HepG2 (cell line): ENCODE results near the gene PTGR3. TPM values are rescaled to one million over a fixed set of nuclear protein-coding genes. Genes with fewer than 3 reads are reported as not detected.

Experiments used
- ATF1 ChIP-seq: IDR thresholded peaks from 2 replicates; pipeline ENCODE4 v1.6.1; 2016; ENCODE audit warnings: mild to moderate bottlenecking, control low read depth
- CERS6 ChIP-seq: sonication (generic); formaldehyde crosslinking; IDR thresholded peaks from 2 replicates; pipeline ENCODE4 v1.5.0; 2020; ENCODE audit warnings: missing genetic modification reagents
- GABPB1 ChIP-seq: IDR thresholded peaks from 2 replicates; pipeline ENCODE4 v1.6.1; 2016; ENCODE audit warnings: mild to moderate bottlenecking, missing genetic modification reagents, moderate library complexity, missing compliant biosample characterization
- IKZF5 ChIP-seq: IDR thresholded peaks from 2 replicates; pipeline ENCODE4 v1.6.1; 2018; ENCODE audit warnings: missing genetic modification reagents, mild to moderate bottlenecking, missing compliant biosample characterization
- KLF16 ChIP-seq, 2 experiments: sonication (generic) in 1 of 2; formaldehyde crosslinking in 1 of 2; IDR thresholded peaks; 2 replicates each; pipeline versions ENCODE4 v1.6.1 to v1.8.0; 2016 to 2023; ENCODE audit warnings: missing genetic modification reagents in 2 of 2, missing compliant biosample characterization in 1 of 2
- MIER3 ChIP-seq: IDR thresholded peaks from 2 replicates; pipeline ENCODE4 v1.6.1; 2016; ENCODE audit warnings: missing compliant biosample characterization, borderline replicate concordance
- MYC ChIP-seq: sonication (generic); formaldehyde crosslinking; IDR thresholded peaks from 2 replicates; pipeline ENCODE4 v1.9.0; 2021; ENCODE audit warnings: missing genetic modification reagents, borderline replicate concordance
- POLR2A ChIP-seq, 2 experiments: IDR thresholded peaks; 2 replicates each; pipeline ENCODE4 v1.6.1; 2011; ENCODE audit warnings: low read depth in 2 of 2, low read length in 2 of 2, mild to moderate bottlenecking in 1 of 2, moderate library complexity in 1 of 2; ENCODE audit not compliant: insufficient read depth in 1 of 2
- RBM22 ChIP-seq: fragments of 200-400 bp; formaldehyde crosslinking; optimal IDR thresholded peaks from 2 replicates; pipeline ENCODE3; 2017; ENCODE audit warnings: mild to moderate bottlenecking, low read length, moderate library complexity
- REL ChIP-seq: sonication (generic); formaldehyde crosslinking; conservative IDR thresholded peaks from 2 replicates; pipeline ENCODE4 v1.8.0; 2022; ENCODE audit warnings: mild to moderate bottlenecking, missing genetic modification reagents, moderate library complexity
- SP4 ChIP-seq: sonication (generic); formaldehyde crosslinking; IDR thresholded peaks from 2 replicates; pipeline ENCODE4 v1.8.1; 2023; ENCODE audit warnings: mild to moderate bottlenecking, missing genetic modification reagents
- TSC22D2 ChIP-seq: sonication (generic); formaldehyde crosslinking; IDR thresholded peaks from 2 replicates; pipeline ENCODE4 v1.5.1; 2020; ENCODE audit warnings: missing genetic modification reagents, mild to moderate bottlenecking, borderline replicate concordance
- ZBTB26 ChIP-seq: IDR thresholded peaks from 2 replicates; pipeline ENCODE4 v1.6.1; 2016; ENCODE audit warnings: missing compliant biosample characterization, missing genetic modification reagents, borderline replicate concordance
- ZBTB46 ChIP-seq: sonication (generic); formaldehyde crosslinking; IDR thresholded peaks from 2 replicates; pipeline ENCODE4 v1.4.0; 2020; ENCODE audit warnings: mild to moderate bottlenecking, missing genetic modification reagents, borderline replicate concordance
- ZNF234 ChIP-seq: sonication (generic); formaldehyde crosslinking; conservative IDR thresholded peaks from 2 replicates; pipeline ENCODE4 v1.5.1; 2020; ENCODE audit warnings: mild to moderate bottlenecking, missing genetic modification reagents
- ZNF530 ChIP-seq: sonication (generic); formaldehyde crosslinking; IDR thresholded peaks from 2 replicates; pipeline ENCODE4 v1.5.0; 2020; ENCODE audit warnings: low read depth, mild to moderate bottlenecking, missing genetic modification reagents
- ZNF770 ChIP-seq: sonication (generic); formaldehyde crosslinking; IDR thresholded peaks from 2 replicates; pipeline ENCODE4 v1.5.0; 2020; ENCODE audit warnings: mild to moderate bottlenecking, missing genetic modification reagents
- ZNF816 ChIP-seq: sonication (generic); formaldehyde crosslinking; IDR thresholded peaks from 2 replicates; pipeline ENCODE4 v1.8.0; 2022; ENCODE audit warnings: missing genetic modification reagents, mild to moderate bottlenecking, borderline replicate concordance
- ZSCAN21 ChIP-seq: sonication (generic); formaldehyde crosslinking; IDR thresholded peaks from 2 replicates; pipeline ENCODE4 v1.8.0; 2022; ENCODE audit warnings: mild to moderate bottlenecking, missing genetic modification reagents, moderate library complexity, borderline replicate concordance
- ZSCAN5A ChIP-seq: sonication (generic); formaldehyde crosslinking; IDR thresholded peaks from 2 replicates; pipeline ENCODE4 v1.8.0; 2022; ENCODE audit warnings: mild to moderate bottlenecking, missing genetic modification reagents, borderline replicate concordance
- polyA plus RNA-seq, 8 experiments: library from polyadenylated mRNA; depleted of rRNA in 3 of 8; stranded (reverse) in 7 of 8; unstranded in 1 of 8; fragments of >200 nt; fragmentation: Illumina TruSeq in 4 of 8; extraction: Trizol in 4 of 8; gene quantifications; 2 replicates each; pipeline versions ENCODE4 v1.2.1 to v1.2.3, GENCODE V29; 2011 to 2016; ENCODE audit warnings: low read depth in 4 of 8, missing spikeins in 1 of 8, mixed read lengths in 1 of 8; ENCODE audit not compliant: insufficient read depth in 1 of 8
- total RNA-seq, 5 experiments: library from RNA; depleted of rRNA; stranded (reverse); fragments of >200 nt; fragmentation: Illumina TruSeq; extraction: Trizol; gene quantifications; 2 replicates each; pipeline ENCODE4 v1.2.3, GENCODE V29; 2016; ENCODE audit warnings: low read depth in 1 of 5

PTGR3 gene
- total and polyA plus RNA-seq, 2 of the 13 experiments (the other 11 are each of a cell fraction or from before 2014, with no cell fraction given): 11.5 to 25.3 TPM

GRCh38 chr18:75208155-75208835, 644 bp downstream of the PTGR3 start (continued):
- TF ChIP-seq ZSCAN21 (CRISPR knock-in tag) (peak; percentile 16; the same call in 1 of the 2 replicates), ZBTB26 (CRISPR knock-in tag) (0 out of 2 replicates have a peak, but pooled peaks have one; percentile 55), GABPB1 (CRISPR knock-in tag) (peak; percentile 58), POLR2A (IDR thresholded peaks at IDR 0.05; ENCODE audit: insufficient read depth in 1 of 2, low read depth in 2 of 2, low read length in 2 of 2) (no peak; a peak in 1 of 4 replicates), ZNF770 (no peak), ZNF234 (CRISPR knock-in tag) (no peak), MYC (CRISPR knock-in tag) (peak; percentile 27; the same call in 1 of the 2 replicates), MIER3 (no peak), RBM22 (no peak), CERS6 (CRISPR knock-in tag) (no peak), ATF1 (CRISPR knock-in tag) (no peak), ZNF530 (CRISPR knock-in tag) (no peak), REL (CRISPR knock-in tag) (0 out of 2 replicates have a peak, but pooled peaks have one; percentile 45), IKZF5 (CRISPR knock-in tag) (0 out of 2 replicates have a peak, but pooled peaks have one; percentile 15), ZBTB46 (no peak), ZNF816 (CRISPR knock-in tag) (no peak), TSC22D2 (CRISPR knock-in tag) (no peak), KLF16 (CRISPR knock-in tag; IDR thresholded peaks at IDR 0.05) (no peak), SP4 (CRISPR knock-in tag) (no peak), ZSCAN5A (CRISPR knock-in tag) (no peak)
